SK-MEL-5 (cell line): ENCODE data around the gene WDR72. TPM values are rescaled to one million over a fixed set of nuclear protein-coding genes. Genes with fewer than 3 reads are reported as not detected.
A peak's percentile ranks its signal among the peaks of the same experiment; 100 is the strongest.

Experiments used
- DNase-seq: peaks from one replicate; pipeline ENCODE4 v3.0.0-alpha.2; 2016; ENCODE audit warnings: low read depth, low spot score
- in situ Hi-C: cut with HindIII; loops from 2 replicates; pipeline ENCODE4 v1.10.0; 2016; ENCODE audit warnings: low sequenced_read_pairs, high pct_unique_total_duplicates, low pct_unique_long_range_greater_than_20kb
- small RNA-seq, 2 experiments: library from RNA; depleted of rRNA; stranded (forward); fragments of <200 nt; gene quantifications; one replicate each; pipeline ENCODE3, GENCODE V24; 2014
- total RNA-seq: library from RNA; depleted of rRNA; stranded (reverse); fragments of >200 nt; shearing (Covaris generic); gene quantifications from 2 replicates; pipeline ENCODE4 v1.2.3, GENCODE V29; 2014; rRNA removed

Gene WDR72
- total RNA-seq, 1 experiment from 2014 or later: 3.9 TPM

DNA sequence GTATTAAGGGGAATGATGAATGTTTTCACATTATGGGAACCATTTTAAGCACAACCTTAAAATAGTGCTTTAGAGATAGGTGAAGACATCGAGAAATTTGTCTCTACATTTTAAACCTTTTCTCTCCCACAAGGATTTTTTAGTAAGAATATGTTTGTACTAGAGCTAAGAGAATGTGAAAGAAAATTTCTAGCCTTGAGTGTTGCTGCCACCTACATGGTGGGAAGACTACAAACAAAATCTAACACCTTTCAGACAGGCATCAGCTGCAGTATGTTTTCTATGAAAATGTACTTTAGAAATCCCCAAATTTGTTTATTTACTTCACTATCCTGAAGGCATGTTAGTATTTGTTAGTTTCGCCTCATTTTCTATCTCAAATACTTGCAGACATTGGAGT is 247.4 kb downstream of the WDR72 start:
- in situ Hi-C loops: no loop called here
- DNase-seq: peak; percentile 48

DNA sequence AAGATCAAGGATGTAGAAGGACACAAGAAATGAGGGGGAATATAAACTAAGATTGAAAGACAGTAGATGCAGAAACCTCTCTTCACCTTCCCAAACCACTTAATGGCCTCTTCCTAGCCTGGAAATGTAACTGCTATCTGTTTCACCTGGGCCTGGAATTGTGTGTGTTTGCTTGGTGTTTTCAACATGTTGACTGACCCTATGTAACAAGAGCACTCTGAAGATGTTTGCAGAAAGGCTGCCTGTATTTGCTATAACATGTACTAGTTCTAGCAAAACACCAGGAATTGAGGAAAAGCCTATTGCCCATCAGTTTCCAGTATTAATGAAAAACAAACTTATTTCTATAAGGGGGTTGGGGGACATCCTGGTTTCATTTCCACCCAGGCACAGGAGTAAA is 248.3 kb downstream of the WDR72 start:
- no peak for DNase-seq
- in situ Hi-C loops: no loop called here

DNA sequence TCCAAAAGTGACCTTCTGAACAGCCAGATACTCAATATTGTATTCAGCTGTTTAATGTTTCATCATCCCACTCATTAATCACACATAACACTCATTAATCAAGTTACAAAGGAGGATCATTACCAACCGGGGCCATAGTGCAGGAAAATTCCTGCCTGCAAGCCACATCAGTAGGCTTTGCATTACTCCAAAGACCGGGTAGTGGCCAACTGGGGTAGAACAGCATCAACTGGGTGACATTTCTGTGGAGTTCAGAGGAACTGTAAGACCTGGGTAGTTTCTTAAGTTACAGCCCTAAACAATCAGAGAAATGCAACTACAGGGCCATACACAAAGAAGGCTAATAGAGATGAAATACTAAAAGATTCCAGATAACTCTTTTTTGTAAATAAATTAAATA is 253.1 kb downstream of the WDR72 start:
- DNase-seq: peak; percentile 38
- in situ Hi-C loops: no loop called here

DNA sequence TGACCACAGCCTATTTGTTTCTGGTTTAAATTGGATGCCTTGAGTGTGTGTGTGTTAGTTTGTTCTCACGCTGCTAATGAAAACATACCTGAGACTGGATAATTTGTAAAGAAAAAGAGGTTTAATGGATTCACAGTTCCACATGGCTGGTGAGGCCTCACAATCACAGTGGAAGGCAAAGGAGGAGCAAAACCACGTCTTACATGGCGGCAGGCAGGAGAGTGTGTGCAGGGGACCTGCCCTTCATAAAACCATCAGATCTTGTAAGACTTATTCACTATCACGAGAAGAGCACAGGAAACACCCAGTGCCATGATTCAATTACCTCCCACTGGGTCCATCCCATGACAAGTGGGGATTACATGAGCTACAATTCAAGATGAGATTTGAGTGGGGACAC is 260.5 kb downstream of the WDR72 start:
- in situ Hi-C loops: no loop called here
- no peak for DNase-seq

DNA sequence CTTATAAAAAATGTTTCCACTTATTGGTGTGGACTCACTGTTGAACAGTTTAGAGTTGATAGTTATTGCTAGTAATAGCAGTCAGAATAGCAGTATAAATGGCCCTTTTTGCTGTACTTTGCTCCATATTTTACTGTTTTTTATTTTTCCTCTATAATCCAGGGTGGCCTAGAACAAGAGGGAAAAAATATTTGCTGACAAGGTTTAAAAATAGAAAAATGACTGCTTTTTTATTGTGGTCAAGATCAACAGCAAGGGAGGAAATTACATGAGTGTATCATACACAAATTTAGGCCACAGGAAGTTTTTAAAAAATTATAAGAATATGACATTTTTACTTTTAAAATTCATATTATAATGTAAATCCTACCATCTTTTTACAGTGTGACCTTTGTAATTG is 269.1 kb downstream of the WDR72 start:
- no peak for DNase-seq
- in situ Hi-C loops: no loop called here

DNA sequence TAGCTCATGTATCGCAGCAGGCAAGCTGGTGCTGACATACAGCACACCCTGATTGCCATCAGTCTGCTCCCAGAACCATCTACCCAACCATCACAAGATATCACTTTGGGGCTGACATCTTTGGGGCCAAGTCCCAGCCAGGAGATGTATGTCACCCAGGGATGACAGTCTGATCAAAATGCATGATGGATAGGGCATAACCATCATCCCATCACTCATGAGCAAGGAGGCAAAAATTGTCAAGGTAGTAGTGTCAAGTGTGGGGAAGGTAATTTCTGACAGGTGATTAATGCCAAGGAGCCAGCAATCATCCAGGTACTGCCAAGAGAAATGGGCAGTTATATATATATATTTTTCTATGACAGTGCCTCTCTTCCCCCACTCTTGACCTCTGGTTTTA is 277.4 kb downstream of the WDR72 start:
- in situ Hi-C loops: no loop called here
- no peak for DNase-seq

DNA sequence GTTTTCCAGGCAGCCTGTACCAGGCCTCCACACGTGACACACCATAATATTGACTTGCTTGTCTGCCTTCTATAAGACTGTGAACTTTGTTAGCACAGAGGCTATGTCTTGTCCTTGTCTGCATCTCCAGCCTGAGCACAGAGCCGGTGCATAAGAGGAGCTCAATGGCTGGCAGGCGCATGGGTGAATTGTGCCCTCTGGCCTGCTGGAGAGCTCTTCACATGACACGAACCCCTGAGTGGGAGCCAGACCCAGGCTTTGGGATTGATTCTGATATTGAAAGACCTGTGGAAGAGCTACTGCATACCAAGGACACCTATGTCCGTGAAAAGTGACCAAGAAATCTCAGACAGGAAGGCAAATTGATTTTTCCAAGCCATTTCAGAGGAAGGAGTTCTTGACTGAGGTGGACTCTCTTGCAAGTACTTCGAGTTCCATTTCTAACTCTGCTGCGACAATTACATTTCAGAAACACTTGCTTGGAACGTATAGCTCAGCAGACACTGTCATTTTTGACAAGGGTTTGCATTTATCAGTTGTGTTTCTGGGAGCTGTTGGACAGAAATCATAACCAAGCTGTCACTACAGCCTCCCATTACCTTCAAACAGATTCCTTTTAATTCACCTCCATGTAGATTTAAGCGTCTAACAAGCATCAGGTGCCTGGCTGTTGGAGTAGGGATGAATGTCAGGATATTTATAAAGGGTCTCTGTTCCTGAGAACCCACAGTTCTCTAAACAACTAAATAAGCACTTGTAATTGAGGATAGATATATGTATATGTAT is 281.3 kb downstream of the WDR72 start:
- DNase-seq: no peak
- in situ Hi-C loops: no loop called here

DNA sequence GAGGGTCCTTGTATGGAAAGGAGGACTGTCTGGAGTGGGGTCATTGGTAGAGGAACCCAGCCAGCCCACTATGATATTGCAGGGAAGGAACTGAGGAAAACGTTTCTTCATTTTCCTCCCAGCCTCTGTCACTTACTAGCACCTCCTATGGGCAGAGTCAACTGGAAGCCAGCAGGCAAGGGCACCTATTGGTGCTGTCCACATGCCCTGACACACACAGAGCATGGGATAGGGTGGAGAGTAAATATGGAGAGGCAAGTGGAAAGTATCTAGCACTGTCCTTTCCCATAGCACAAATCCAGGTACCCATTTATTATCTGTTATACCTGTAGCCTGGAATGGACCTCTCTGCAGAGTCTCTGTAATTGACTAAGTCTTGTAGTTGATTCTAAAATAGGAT is 285.6 kb downstream of the WDR72 start:
- in situ Hi-C loops: no loop called here
- DNase-seq: peak; percentile 26

DNA sequence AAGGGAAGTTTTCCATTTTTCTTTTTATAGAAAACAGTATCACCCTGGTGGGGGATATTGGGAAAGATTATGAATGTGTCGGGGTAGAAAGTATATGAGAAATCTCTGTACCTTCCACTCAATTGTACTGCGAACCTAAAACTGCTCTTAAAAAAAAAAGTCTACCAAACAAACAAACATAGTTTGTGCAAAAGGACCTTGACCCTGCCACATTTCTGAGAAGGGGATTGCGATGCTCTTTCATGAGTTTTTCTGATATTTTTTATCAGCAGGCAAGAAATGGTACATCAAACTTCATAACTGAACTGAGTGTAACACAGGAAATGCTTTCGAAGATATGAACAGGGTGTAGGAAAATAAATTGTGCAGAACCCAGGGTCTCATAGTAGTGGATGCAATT is 286.0 kb downstream of the WDR72 start:
- no peak for DNase-seq
- in situ Hi-C loops: no loop called here

DNA sequence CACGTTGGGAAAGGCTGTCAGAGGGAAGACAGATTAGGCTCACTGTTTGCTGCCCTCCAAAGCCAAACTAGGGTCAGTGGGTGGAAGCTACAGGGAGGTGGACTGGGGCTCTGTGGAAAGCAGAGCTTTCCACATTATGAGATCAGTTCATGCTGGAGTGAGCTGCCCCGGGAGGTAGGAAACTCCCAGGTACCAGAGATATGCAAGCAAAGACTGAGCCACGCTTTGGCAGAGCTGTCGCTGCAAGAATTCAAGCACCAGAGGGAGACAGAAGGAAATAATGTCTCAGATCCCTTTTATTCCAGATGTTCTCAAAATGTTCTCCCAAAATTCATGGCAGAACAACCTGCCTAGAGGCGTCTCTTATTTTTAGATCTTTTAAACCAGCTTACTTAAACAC is 286.6 kb downstream of the WDR72 start:
- in situ Hi-C loops: no loop called here

DNA sequence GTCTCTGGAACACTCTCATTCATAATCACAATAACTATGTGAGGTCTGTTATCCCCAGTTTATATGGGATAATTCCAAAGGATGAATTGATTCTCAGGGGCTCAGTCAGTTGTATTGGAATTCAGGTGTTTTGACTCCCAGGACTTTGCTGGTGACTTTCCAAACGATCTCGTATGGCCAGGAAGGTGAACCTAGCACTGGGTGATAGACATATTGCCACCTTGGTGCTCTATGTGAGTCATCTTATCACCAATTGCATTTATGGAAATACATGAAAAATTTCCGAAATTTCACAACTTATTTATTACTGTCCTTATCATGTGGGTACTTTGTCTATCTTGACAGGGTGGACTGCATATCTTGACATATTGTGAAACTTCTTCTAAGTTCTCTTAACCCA is 287.3 kb downstream of the WDR72 start:
- no peak for DNase-seq
- in situ Hi-C loops: no loop called here

More for the DNA sequence above, 286.6 kb downstream of the WDR72 start:
- DNase-seq: no peak

DNA sequence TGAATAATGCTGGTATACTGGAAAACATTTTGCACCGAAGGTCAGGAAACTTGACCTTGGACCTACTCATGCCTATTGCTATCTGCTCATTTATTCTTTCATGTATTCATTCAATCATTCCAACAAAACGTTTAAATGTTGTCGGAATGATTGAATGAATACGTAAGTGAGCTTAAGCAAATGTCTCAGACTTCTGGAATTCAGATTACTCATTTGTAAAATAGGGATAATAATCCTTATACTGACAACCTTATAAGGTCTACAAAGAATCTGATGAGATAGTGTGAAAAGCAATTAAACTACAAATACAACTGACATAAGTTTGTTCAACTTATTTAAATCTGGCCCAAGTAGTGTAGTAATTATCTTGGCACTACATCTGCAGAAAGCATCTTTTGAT is 288.7 kb downstream of the WDR72 start:
- no peak for DNase-seq
- in situ Hi-C loops: no loop called here

DNA sequence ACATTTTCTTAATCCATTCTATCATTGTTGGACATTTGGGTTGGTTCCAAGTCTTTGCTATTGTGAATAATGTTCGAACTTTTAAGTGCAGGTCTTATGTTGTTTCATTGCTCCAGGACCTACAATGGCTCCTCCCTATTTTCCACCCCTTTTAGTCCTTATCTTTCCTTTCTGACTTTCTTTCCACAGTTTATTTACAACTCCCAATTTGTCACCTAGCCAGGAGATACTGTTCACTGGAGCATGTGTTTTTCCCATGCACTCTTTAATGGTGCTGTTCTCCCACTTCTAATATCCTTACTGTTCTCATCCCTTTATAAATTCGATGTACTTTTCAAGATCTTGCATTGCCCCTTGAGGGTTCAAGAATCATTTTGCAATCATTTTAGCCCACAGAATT is 290.0 kb downstream of the WDR72 start:
- DNase-seq: no peak
- in situ Hi-C loops: no loop called here

Small RNAs within 50 kb of the gene (small RNA-seq; reads per million reads assigned to genes)
- gene RNU2-53P (0 to 0.05 reads per million in 2 experiments), gene RNU6-449P (0 reads per million in 2 experiments)

Other genes starting within 250 kb of the WDR72 start
- not detected in 2 replicates for gene UNC13C, start 218.8 kb upstream of the WDR72 start, total RNA-seq